Measurements from ENCODE around the gene EVC. TPM values are rescaled to one million over a fixed set of nuclear protein-coding genes. Genes with fewer than 3 reads are reported as not detected.
A peak's percentile ranks its signal among the peaks of the same experiment; 100 is the strongest.

EVC gene
- total and polyA plus RNA-seq, 2 experiments from 2014 or later, result 4.8 to 8.6 TPM

DNA sequence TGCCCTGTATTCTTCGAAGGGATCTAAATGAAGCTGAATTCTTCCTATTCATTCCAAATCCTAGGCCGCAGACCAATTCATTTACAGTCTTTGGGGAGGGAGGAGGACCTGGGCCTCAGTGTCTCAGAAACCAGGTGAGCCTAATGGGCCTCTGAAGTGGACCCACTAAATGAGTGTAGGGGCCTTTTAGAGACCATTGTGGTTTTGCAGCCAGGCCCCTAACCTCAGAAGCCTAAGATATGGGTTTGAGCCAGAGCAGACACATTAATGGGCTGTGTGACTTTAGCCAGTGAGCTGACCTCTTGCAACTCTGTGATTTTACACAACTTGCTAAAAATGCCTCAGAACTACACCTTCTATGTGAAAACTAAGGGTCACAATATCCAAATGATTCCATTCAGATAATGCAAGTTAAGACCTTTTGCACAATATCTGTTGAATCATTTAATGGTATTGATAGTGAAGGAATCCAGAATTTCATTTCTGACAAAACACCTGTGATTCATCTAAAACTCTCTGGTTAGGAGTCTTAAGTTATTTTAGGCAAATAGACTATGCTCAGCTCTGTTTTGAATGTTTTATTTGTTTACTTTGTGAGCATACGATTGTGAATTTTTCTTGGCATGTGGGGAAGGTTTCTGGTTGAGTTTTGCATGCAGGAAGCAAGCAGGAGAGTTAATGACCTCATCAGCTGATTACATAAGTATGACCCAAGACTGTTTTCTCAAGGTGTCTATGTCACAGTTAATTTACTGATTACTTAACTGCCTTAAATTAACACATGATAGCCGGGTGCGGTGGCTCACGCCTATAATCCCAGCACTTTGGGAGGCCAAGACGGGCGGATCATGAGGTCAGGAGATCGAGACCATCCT is 75.0 kb downstream of the EVC start:
- H3K9me2 ChIP-seq (replicated peaks; ENCODE audit: insufficient read depth), result no peaks in the 10 kb centered on the region
- TF ChIP-seq EZH2 (IDR thresholded peaks at IDR 0.05; ENCODE audit: borderline replicate concordance) (no peak), EZH2phosphoT487 (IDR thresholded peaks at IDR 0.05; ENCODE audit: low read depth, severe bottlenecking, unreplicated experiment) (no peak)
- TF ChIP-seq, protein P1, sequence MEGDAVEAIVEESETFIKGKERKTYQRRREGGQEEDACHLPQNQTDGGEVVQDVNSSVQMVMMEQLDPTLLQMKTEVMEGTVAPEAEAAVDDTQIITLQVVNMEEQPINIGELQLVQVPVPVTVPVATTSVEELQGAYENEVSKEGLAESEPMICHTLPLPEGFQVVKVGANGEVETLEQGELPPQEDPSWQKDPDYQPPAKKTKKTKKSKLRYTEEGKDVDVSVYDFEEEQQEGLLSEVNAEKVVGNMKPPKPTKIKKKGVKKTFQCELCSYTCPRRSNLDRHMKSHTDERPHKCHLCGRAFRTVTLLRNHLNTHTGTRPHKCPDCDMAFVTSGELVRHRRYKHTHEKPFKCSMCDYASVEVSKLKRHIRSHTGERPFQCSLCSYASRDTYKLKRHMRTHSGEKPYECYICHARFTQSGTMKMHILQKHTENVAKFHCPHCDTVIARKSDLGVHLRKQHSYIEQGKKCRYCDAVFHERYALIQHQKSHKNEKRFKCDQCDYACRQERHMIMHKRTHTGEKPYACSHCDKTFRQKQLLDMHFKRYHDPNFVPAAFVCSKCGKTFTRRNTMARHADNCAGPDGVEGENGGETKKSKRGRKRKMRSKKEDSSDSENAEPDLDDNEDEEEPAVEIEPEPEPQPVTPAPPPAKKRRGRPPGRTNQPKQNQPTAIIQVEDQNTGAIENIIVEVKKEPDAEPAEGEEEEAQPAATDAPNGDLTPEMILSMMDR (IDR thresholded peaks at IDR 0.05; ENCODE audit: poor library complexity), result no peak
- no peaks in the 10 kb centered on the region for H3K9me3 ChIP-seq (ENCODE audit: low read depth)
- H4K20me1 ChIP-seq (ENCODE audit: insufficient read depth, poor library complexity, severe bottlenecking), result no peaks in the 10 kb centered on the region
- DNase-seq (ENCODE audit: low spot score), result peak; percentile 30
- peak overlapping the region; percentile 55 for H3K27ac ChIP-seq
- no peaks in the 10 kb centered on the region for H3K27me3 ChIP-seq
- no peaks in the 10 kb centered on the region for H3K4me1 ChIP-seq (ENCODE audit: insufficient read depth)
- H2AFZ ChIP-seq, result no peak overlapping the region
- 88% methylated on average over 9 of the region's 9 CpGs for WGBS (ENCODE audit: low lambda C conversion rate, missing lambda C conversion rate)
- no peak overlapping the region for H3K4me2 ChIP-seq
- no peaks in the 10 kb centered on the region for H3K79me2 ChIP-seq
- no peaks in the 10 kb centered on the region for H3K36me3 ChIP-seq (replicated peaks; ENCODE audit: insufficient read depth, low read depth)
- H3K4me3 ChIP-seq, result no peak overlapping the region

DNA sequence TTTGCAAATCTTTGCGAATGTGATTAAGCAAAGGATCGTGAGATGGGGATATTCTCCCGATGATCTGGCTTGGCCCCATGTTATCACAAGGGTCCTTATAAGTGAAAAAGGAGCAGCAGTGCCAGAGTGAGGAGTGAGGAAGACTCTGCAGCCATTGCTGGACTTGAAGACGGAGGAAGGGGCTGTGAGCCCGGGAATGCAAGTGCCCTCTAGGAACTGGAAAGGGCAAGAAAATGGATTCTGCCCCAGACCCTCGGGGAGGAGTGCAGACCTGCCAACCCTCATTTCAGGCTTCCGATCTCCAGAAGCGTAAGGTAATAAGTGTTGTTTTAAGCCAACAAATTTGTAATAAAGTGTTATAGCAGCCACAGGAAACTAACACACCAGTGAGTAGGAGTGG is 76.3 kb downstream of the EVC start:
- Histone ChIP-seq H3K9me3 (ENCODE audit: low read depth) (no peaks in the 10 kb centered on the region), H3K4me1 (ENCODE audit: insufficient read depth) (no peaks in the 10 kb centered on the region), H3K4me3 (no peak overlapping the region), H2AFZ (no peak overlapping the region), H3K27ac (no peak overlapping the region), H3K9me2 (replicated peaks; ENCODE audit: insufficient read depth) (no peaks in the 10 kb centered on the region), H3K79me2 (no peaks in the 10 kb centered on the region), H3K4me2 (no peak overlapping the region), H4K20me1 (ENCODE audit: insufficient read depth, poor library complexity, severe bottlenecking) (no peaks in the 10 kb centered on the region), H3K36me3 (replicated peaks; ENCODE audit: insufficient read depth, low read depth) (no peaks in the 10 kb centered on the region), H3K27me3 (no peaks in the 10 kb centered on the region)
- no peak for DNase-seq (ENCODE audit: low spot score)
- WGBS (ENCODE audit: low lambda C conversion rate, missing lambda C conversion rate), result 96% methylated on average over 8 of the region's 8 CpGs
- no peak for TF ChIP-seq EZH2phosphoT487 (IDR thresholded peaks at IDR 0.05; ENCODE audit: low read depth, severe bottlenecking, unreplicated experiment)
- TF ChIP-seq EZH2 (IDR thresholded peaks at IDR 0.05; ENCODE audit: borderline replicate concordance), result no peak
- TF ChIP-seq, protein P1 (IDR thresholded peaks at IDR 0.05; ENCODE audit: poor library complexity), result no peak

DNA sequence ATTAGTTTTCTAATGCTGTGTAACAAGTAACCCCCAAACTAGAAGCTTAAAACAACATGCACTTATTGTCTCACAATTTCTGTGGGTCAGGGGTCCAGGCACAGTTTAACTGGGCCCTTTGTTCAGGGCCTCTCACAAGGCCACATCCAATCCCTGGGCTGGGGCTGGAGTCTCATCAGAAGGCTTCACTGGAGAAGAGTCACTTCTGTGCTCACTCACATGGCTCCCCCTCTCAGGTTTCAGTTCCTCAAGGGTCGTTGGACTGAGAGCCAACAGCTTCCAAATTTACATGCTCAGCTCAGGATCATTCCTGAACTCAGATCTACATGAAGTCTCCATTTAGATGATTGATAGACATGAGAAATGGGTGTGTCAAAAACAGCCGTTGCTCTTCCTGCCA is 77.1 kb downstream of the EVC start:
- no peaks in the 10 kb centered on the region for H4K20me1 ChIP-seq (ENCODE audit: insufficient read depth, poor library complexity, severe bottlenecking)
- WGBS (ENCODE audit: low lambda C conversion rate, missing lambda C conversion rate), result 86% methylated on average over 2 of the region's 2 CpGs
- no peaks in the 10 kb centered on the region for H3K9me2 ChIP-seq (replicated peaks; ENCODE audit: insufficient read depth)
- H3K4me1 ChIP-seq (ENCODE audit: insufficient read depth), result no peaks in the 10 kb centered on the region
- no peaks in the 10 kb centered on the region for H3K79me2 ChIP-seq
- H3K4me2 ChIP-seq, result no peak overlapping the region
- H3K27ac ChIP-seq, result no peak overlapping the region
- TF ChIP-seq, protein P1 (IDR thresholded peaks at IDR 0.05; ENCODE audit: poor library complexity), result no peak
- TF ChIP-seq EZH2phosphoT487 (IDR thresholded peaks at IDR 0.05; ENCODE audit: low read depth, severe bottlenecking, unreplicated experiment) (no peak), EZH2 (IDR thresholded peaks at IDR 0.05; ENCODE audit: borderline replicate concordance) (no peak)
- no peak overlapping the region for H2AFZ ChIP-seq
- no peak overlapping the region for H3K4me3 ChIP-seq
- no peak for DNase-seq (ENCODE audit: low spot score)
- no peaks in the 10 kb centered on the region for H3K27me3 ChIP-seq
- H3K9me3 ChIP-seq (ENCODE audit: low read depth), result no peaks in the 10 kb centered on the region
- no peaks in the 10 kb centered on the region for H3K36me3 ChIP-seq (replicated peaks; ENCODE audit: insufficient read depth, low read depth)
